ENCODE results near the gene NGDN. TPM values are rescaled to one million over a fixed set of nuclear protein-coding genes. Genes with fewer than 3 reads are reported as not detected.

Gene NGDN
- total RNA-seq, 4 donors from 2014 or later, result 20.5 to 43.4 (median 35.1) TPM

GRCh38 chr14:23468704-23469126 lies 788 bp upstream of the NGDN start:
- no peak for TF ChIP-seq CTCF (IDR thresholded peaks at IDR 0.05; ENCODE audit: low read depth)

- TF ChIP-seq CTCF (IDR thresholded peaks at IDR 0.05; ENCODE audit: low read depth), result no peak
These were observed 452 bp downstream of the NGDN start for GRCh38 chr14:23469906-23470403.

GRCh38 chr14:23470947-23471346 lies 1.4 kb downstream of the NGDN start:
- TF ChIP-seq CTCF (IDR thresholded peaks at IDR 0.05; ENCODE audit: low read depth), result no peak

GRCh38 chr14:23478109-23478759 lies 8.7 kb downstream of the NGDN start:
- TF ChIP-seq CTCF (IDR thresholded peaks at IDR 0.05; ENCODE audit: low read depth), result no peak

- no peak for TF ChIP-seq CTCF (IDR thresholded peaks at IDR 0.05; ENCODE audit: low read depth)
These were observed 12.0 kb downstream of the NGDN start for GRCh38 chr14:23481362-23481970.

- no peak for TF ChIP-seq CTCF (IDR thresholded peaks at IDR 0.05; ENCODE audit: low read depth)
These were observed 12.7 kb downstream of the NGDN start for GRCh38 chr14:23481979-23482822.

GRCh38 chr14:23482823-23483148 lies 13.3 kb downstream of the NGDN start:
- TF ChIP-seq CTCF (IDR thresholded peaks at IDR 0.05; ENCODE audit: low read depth), result no peak

Measured in subcutaneous adipose tissue (tissue), 4 donors.